ENCODE data around the gene MRPL38. TPM values are rescaled to one million over a fixed set of nuclear protein-coding genes. Genes with fewer than 3 reads are reported as not detected.
"Not testable (repeated sequence)": the region's sequence is repeated elsewhere in the genome, so short reads cannot be mapped to it uniquely, and the experiment has no call there.

Gene MRPL38
- total and polyA plus RNA-seq, 5 donors from 2014 or later: 58.0 to 118 (median 67.2) TPM

DNA sequence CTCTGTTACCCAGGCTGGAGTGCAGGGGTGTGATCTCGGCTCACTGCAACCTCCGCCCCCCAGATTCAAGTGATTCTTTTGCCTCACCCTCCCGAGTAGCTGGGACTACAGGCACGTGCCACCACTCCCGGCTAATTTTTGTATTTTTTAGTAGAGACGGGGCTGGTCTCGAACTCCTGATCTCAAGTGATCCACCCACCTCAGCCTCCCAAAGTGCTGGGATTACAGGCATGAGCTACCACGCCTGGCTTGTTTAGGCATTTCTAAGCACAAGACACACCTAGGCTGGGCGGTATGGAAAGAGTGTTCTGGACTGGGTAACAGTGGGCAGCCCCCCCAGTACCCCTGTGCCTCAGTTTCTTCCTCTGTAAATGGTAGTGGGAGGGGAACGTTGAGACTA lies 34.5 kb downstream of the MRPL38 start:
- not testable (repeated sequence) for H3K9me3 ChIP-seq (ENCODE audit: control insufficient read depth in 2 of 2, low read length in 2 of 2); H3K27ac Mint-ChIP-seq; H3K36me3 ChIP-seq (ENCODE audit: control insufficient read depth, insufficient read depth, low read length); H3K27ac ChIP-seq (ENCODE audit: insufficient read depth, low read length, poor library complexity, severe bottlenecking); H3K27me3 ChIP-seq (ENCODE audit: control insufficient read depth, insufficient read depth, low read length); DNase-seq; H3K27me3 Mint-ChIP-seq; H3K36me3 Mint-ChIP-seq; H3K9me3 Mint-ChIP-seq; ATAC-seq (ENCODE audit: low read depth in 2 of 2); H3K4me3 Mint-ChIP-seq; H3K4me3 ChIP-seq (ENCODE audit: low read depth, low read length)
- peaks cover 22% of the 10 kb centered on the region for H3K4me1 ChIP-seq (ENCODE audit: control insufficient read depth, insufficient read depth, low read length, poor library complexity, severe bottlenecking)
- H3K4me1 Mint-ChIP-seq: peaks cover 0 to 30% (median 12%) of the 10 kb centered on the region in 4 donors

DNA sequence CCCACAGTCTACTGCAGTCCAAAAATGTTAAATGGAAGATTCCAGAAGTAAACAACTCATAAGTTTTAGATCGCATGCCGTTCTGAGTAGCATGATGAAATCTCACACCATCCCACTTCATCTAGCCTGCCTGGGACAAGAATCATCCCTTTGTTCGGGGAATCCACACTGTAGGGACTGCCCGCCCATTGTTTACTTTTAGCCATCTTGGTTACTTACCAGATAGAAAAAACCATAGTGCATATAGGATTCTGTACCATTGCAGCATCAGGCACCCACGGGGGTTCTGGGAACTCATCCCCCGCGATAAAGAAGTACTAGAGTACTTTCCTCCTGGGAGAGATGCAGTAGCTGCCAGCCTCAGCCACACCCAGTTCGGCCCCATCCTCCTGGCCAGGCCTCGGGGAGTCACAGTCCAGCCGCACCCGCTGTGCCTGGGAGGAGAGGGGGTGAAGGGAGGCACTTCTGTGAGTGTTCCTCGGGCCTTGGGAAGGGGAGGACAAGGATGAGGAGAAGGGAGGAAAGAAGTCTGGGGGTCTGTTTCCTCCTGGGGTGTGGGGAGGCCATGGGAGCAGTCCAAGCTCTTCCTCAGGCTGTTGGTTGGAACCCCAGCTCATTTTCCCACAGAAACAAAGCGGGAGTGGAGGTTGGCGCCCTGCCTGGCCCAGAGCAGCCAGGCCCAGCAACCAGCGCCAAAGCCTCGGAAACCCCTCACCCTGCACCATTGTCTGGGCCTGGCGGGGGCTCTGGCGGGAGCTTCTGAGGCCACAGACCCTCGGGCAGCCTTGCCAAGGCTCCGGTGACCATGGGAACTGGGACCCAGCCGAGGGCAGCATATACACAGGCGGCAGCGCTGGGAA lies 35.2 kb downstream of the MRPL38 start:
- H3K27me3 Mint-ChIP-seq: peaks cover 4% of the 10 kb centered on the region
- peaks cover 5% of the 10 kb centered on the region for H3K36me3 ChIP-seq (ENCODE audit: control insufficient read depth, insufficient read depth, low read length)
- ATAC-seq (ENCODE audit: low read depth in 2 of 2) (no peak), DNase-seq (no peak)
- H3K4me3 ChIP-seq (ENCODE audit: low read depth, low read length): no peak overlapping the region
- no peaks in the 10 kb centered on the region for H3K36me3 Mint-ChIP-seq
- no peaks in the 10 kb centered on the region for H3K27me3 ChIP-seq (ENCODE audit: control insufficient read depth, insufficient read depth, low read length)
- H3K27ac ChIP-seq (ENCODE audit: insufficient read depth, low read length, poor library complexity, severe bottlenecking): no peak overlapping the region
- no peaks in the 10 kb centered on the region for H3K9me3 Mint-ChIP-seq
- H3K9me3 ChIP-seq (ENCODE audit: control insufficient read depth in 2 of 2, low read length in 2 of 2): no peaks in the 10 kb centered on the region
- H3K27ac Mint-ChIP-seq: no peak overlapping the region
- peak overlapping the region in 1 of 4 donors; percentile 21 for H3K4me3 Mint-ChIP-seq
- H3K4me1 Mint-ChIP-seq: peaks cover 0 to 34% (median 13%) of the 10 kb centered on the region in 4 donors
- peaks cover 21% of the 10 kb centered on the region for H3K4me1 ChIP-seq (ENCODE audit: control insufficient read depth, insufficient read depth, low read length, poor library complexity, severe bottlenecking)

DNA sequence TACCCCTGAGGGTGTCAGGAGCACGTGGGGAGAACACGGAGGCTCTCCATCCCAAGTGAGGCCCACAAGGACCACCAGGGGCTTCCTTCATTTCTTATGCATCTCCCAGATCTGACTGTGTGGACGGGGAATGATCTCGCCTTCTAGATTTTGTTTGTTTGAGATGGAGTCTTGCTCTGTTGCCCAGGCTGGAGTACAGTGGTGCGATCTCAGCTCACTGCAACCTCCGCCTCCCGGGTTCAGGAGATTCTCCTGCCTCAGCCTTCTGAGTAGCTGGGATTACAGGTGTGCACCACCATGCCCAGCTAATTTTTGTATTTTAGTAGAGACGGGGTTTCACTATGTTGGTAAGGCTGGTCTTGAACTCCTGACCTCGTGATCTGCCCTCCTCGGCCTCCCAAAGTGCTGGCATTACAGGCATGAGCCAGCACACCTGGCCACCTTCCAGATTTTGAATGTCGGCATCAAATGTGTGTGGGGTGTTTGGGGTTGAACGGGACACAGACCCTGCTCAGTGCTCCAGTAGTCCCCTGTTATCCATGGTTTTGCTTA lies 35.9 kb downstream of the MRPL38 start:
- H3K36me3 ChIP-seq (ENCODE audit: control insufficient read depth, insufficient read depth, low read length); H3K27ac ChIP-seq (ENCODE audit: insufficient read depth, low read length, poor library complexity, severe bottlenecking); H3K4me3 Mint-ChIP-seq; H3K36me3 Mint-ChIP-seq; H3K27me3 ChIP-seq (ENCODE audit: control insufficient read depth, insufficient read depth, low read length); ATAC-seq (ENCODE audit: low read depth in 2 of 2); DNase-seq; H3K9me3 Mint-ChIP-seq; H3K27me3 Mint-ChIP-seq; H3K9me3 ChIP-seq (ENCODE audit: control insufficient read depth in 2 of 2, low read length in 2 of 2); H3K27ac Mint-ChIP-seq; H3K4me3 ChIP-seq (ENCODE audit: low read depth, low read length): not testable (repeated sequence)
- H3K4me1 ChIP-seq (ENCODE audit: control insufficient read depth, insufficient read depth, low read length, poor library complexity, severe bottlenecking): peaks cover 26% of the 10 kb centered on the region
- peaks cover 0 to 33% (median 14%) of the 10 kb centered on the region in 4 donors for H3K4me1 Mint-ChIP-seq

DNA sequence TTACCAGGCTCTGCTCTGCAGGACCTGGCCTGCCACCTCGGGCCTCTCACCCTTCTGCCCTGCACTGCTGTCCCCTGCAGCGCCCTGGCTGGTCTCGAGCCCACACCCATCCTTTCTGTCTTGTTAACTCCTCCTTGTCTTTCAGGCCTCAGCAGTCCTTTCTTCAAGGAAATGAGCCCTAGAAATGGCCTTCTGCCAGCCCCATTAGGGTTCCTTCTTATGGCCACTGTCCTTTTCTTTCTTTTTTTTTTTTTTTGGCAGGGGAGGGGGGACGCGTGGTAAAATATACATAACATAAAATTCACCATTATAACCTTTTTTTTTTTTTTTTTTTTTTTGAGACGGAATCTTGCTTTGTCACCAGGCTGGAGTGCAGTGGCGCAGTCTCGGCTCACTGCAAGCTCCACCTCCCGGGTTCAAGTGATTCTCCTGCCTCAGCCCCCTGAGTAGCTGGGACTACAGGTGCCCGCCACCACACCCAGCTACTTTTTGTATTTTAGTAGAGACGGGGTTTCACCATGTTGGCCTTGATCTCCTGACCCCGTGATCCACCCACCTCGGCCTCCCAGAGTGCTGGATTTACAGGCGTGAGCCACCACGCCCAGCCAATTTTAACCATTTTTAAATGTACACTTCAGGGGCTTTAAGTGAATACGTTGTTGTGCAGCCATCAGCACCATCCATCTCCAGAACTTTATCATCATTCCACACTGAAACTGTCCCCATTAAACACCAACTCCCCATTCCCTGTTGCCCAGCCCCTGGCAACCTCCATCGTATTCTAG lies 39.1 kb downstream of the MRPL38 start:
- not testable (repeated sequence) for H3K4me3 Mint-ChIP-seq; H3K27me3 Mint-ChIP-seq; H3K27me3 ChIP-seq (ENCODE audit: control insufficient read depth, insufficient read depth, low read length); H3K4me1 ChIP-seq (ENCODE audit: control insufficient read depth, insufficient read depth, low read length, poor library complexity, severe bottlenecking); H3K36me3 ChIP-seq (ENCODE audit: control insufficient read depth, insufficient read depth, low read length); H3K4me3 ChIP-seq (ENCODE audit: low read depth, low read length); DNase-seq; H3K9me3 ChIP-seq (ENCODE audit: control insufficient read depth in 2 of 2, low read length in 2 of 2); ATAC-seq (ENCODE audit: low read depth in 2 of 2); H3K36me3 Mint-ChIP-seq; H3K9me3 Mint-ChIP-seq; H3K27ac ChIP-seq (ENCODE audit: insufficient read depth, low read length, poor library complexity, severe bottlenecking)
- Mint-ChIP-seq H3K27ac (peak overlapping the region in 2 of 3 donors; percentile 51 to 52), H3K4me1 (peaks cover 0 to 19% (median 5%) of the 10 kb centered on the region in 4 donors)

DNA sequence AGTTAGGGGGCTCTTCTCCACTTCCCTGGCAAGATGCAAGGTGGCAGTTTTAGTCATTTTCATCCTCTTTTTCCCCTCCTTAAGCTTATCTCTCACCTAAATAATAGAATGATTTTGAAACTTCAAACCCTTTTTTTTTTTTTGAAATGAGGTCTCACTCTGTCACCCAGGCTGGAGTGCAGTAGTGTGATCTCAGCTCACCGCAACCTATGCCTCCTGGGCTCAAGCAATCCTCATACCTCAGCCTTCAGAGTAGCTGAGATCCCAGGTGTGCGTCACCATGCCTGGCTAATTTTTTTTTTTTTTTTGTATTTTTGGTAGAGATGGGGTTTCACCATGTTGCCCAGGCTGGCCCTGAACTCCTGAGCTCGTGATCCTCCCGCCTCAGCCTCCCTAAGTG lies 39.8 kb downstream of the MRPL38 start:
- H3K27me3 Mint-ChIP-seq; H3K4me3 ChIP-seq (ENCODE audit: low read depth, low read length); H3K9me3 Mint-ChIP-seq; H3K9me3 ChIP-seq (ENCODE audit: control insufficient read depth in 2 of 2, low read length in 2 of 2); H3K36me3 ChIP-seq (ENCODE audit: control insufficient read depth, insufficient read depth, low read length); H3K4me1 ChIP-seq (ENCODE audit: control insufficient read depth, insufficient read depth, low read length, poor library complexity, severe bottlenecking); ATAC-seq (ENCODE audit: low read depth in 2 of 2); DNase-seq; H3K27ac ChIP-seq (ENCODE audit: insufficient read depth, low read length, poor library complexity, severe bottlenecking); H3K27me3 ChIP-seq (ENCODE audit: control insufficient read depth, insufficient read depth, low read length); H3K36me3 Mint-ChIP-seq: not testable (repeated sequence)
- H3K4me3 Mint-ChIP-seq: peak overlapping the region in 1 of 4 donors; percentile 7
- H3K4me1 Mint-ChIP-seq: peaks cover 0 to 18% (median 5%) of the 10 kb centered on the region in 4 donors
- peak overlapping the region in 1 of 3 donors; percentile 71 for H3K27ac Mint-ChIP-seq

DNA sequence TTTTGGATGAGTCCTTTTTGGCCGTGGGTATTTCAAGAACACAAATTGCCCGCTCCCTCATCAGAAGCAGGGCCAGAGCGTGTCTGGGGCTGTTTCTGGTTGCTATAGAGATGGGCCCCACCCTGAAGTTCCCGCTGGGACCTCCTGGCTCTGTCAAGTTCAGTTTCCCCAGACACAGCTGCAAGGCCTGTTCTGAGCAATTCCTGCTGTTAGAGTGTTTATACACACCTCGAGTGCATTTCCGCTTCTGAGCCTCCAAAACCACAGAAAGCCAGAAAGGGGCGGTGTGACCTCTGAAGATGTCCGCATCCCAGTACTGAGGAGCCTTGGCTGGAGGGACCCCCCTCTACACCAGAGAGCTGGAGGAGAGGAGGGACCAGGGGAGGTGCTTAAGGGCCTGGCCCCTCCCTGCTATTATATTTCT lies 40.2 kb downstream of the MRPL38 start:
- no peak overlapping the region for H3K4me3 ChIP-seq (ENCODE audit: low read depth, low read length)
- Mint-ChIP-seq H3K27me3 (peaks cover 4% of the 10 kb centered on the region), H3K9me3 (no peaks in the 10 kb centered on the region), H3K4me3 (peak overlapping the region in 1 of 4 donors; percentile 7), H3K27ac (peak overlapping the region in 2 of 3 donors; percentile 66 to 71), H3K36me3 (no peaks in the 10 kb centered on the region), H3K4me1 (peaks cover 0 to 19% (median 5%) of the 10 kb centered on the region in 4 donors)
- H3K36me3 ChIP-seq (ENCODE audit: control insufficient read depth, insufficient read depth, low read length): no peaks in the 10 kb centered on the region
- H3K9me3 ChIP-seq (ENCODE audit: control insufficient read depth in 2 of 2, low read length in 2 of 2): no peaks in the 10 kb centered on the region
- no peaks in the 10 kb centered on the region for H3K27me3 ChIP-seq (ENCODE audit: control insufficient read depth, insufficient read depth, low read length)
- peaks cover 9% of the 10 kb centered on the region for H3K4me1 ChIP-seq (ENCODE audit: control insufficient read depth, insufficient read depth, low read length, poor library complexity, severe bottlenecking)
- peak; percentile 24 to 48 for ATAC-seq (ENCODE audit: low read depth in 2 of 2)
- DNase-seq: peak in 1 of 3 donors; percentile 33
- no peak overlapping the region for H3K27ac ChIP-seq (ENCODE audit: insufficient read depth, low read length, poor library complexity, severe bottlenecking)

DNA sequence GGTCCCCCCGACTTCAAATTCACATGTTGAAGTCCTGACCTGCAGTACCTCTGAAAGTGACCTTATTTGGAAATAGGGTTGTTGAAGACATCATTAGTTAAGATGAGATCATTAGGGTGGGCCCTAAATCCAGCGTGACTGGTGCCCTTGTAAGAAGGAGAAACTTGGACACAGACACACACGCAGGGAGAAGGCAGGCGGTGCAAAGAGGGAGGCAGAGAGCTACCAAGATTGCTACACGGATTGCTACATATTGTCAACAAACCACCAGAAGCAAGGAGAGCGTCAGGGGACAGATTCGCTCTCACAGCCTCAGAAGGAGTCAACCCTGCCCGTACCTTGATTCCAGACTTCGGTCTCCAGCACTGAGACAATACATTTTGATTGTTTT lies 42.8 kb downstream of the MRPL38 start:
- Histone ChIP-seq H3K36me3 (ENCODE audit: control insufficient read depth, insufficient read depth, low read length) (no peaks in the 10 kb centered on the region), H3K4me1 (ENCODE audit: control insufficient read depth, insufficient read depth, low read length, poor library complexity, severe bottlenecking) (peaks cover 17% of the 10 kb centered on the region), H3K27me3 (ENCODE audit: control insufficient read depth, insufficient read depth, low read length) (no peaks in the 10 kb centered on the region), H3K4me3 (ENCODE audit: low read depth, low read length) (no peak overlapping the region), H3K9me3 (ENCODE audit: control insufficient read depth in 2 of 2, low read length in 2 of 2) (no peaks in the 10 kb centered on the region), H3K27ac (ENCODE audit: insufficient read depth, low read length, poor library complexity, severe bottlenecking) (no peak overlapping the region)
- DNase-seq (no peak), ATAC-seq (ENCODE audit: low read depth in 2 of 2) (no peak)
- Mint-ChIP-seq H3K4me1 (peaks cover 0 to 36% (median 13%) of the 10 kb centered on the region in 4 donors), H3K4me3 (no peak overlapping the region), H3K27ac (no peak overlapping the region), H3K36me3 (no peaks in the 10 kb centered on the region), H3K9me3 (no peaks in the 10 kb centered on the region), H3K27me3 (no peaks in the 10 kb centered on the region)

Data from CD4-positive, CD25-positive, alpha-beta regulatory T cell (primary cell).